Endothelial cell of umbilical vein (primary cell): ENCODE results near the gene ADARB1.

Experiments
- EZH2 ChIP-seq: IDR thresholded peaks from 2 replicates; pipeline ENCODE4 v1.6.1; 2012; ENCODE audit warnings: borderline replicate concordance, low read depth, mild to moderate bottlenecking, moderate library complexity, low read length, inconsistent platforms; ENCODE audit not compliant: severe bottlenecking
- FOS ChIP-seq: IDR thresholded peaks from 2 replicates; pipeline ENCODE4 v1.6.1; 2011; ENCODE audit warnings: mild to moderate bottlenecking, low read length, moderate library complexity, borderline replicate concordance; ENCODE audit not compliant: insufficient read depth
- TF ChIP-seq, protein P1 (sequence below), 2 donors: IDR thresholded peaks; 1 replicate in 1 of 2; 2 replicates in 1 of 2; pipeline ENCODE4 v1.5.1; 2011; ENCODE audit warnings: low read length in 2 of 2, mild to moderate bottlenecking in 2 of 2, moderate library complexity in 2 of 2, control low read depth in 1 of 2, inconsistent platforms in 1 of 2, low read depth in 1 of 2; ENCODE audit not compliant: insufficient read depth in 1 of 2; ENCODE audit errors: extremely low read depth in 1 of 2
- TF ChIP-seq, protein P2 (sequence below): IDR thresholded peaks from 2 replicates; pipeline ENCODE4 v1.6.1; 2011; ENCODE audit not compliant: insufficient read depth, insufficient read length

DNA sequence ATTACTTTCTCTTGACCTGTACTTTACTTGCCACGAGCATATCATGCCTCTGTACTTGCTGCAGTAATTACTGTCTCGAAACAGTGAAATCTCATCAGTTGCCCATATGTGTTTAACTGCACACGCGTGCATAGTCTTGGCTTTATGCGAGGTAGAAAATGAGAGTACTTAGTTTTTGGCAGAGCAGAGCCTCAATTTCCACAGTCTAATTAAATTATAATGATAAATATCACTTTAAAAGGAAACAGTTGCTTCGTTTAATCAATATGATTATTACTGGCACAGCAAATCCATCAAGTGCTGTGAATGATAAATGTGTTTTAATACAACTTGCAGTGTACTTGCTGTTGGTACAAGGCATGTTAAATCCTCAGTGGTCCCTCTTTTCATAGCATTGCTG is 47.6 kb downstream of the ADARB1 start:
- TF ChIP-seq, protein P1, sequence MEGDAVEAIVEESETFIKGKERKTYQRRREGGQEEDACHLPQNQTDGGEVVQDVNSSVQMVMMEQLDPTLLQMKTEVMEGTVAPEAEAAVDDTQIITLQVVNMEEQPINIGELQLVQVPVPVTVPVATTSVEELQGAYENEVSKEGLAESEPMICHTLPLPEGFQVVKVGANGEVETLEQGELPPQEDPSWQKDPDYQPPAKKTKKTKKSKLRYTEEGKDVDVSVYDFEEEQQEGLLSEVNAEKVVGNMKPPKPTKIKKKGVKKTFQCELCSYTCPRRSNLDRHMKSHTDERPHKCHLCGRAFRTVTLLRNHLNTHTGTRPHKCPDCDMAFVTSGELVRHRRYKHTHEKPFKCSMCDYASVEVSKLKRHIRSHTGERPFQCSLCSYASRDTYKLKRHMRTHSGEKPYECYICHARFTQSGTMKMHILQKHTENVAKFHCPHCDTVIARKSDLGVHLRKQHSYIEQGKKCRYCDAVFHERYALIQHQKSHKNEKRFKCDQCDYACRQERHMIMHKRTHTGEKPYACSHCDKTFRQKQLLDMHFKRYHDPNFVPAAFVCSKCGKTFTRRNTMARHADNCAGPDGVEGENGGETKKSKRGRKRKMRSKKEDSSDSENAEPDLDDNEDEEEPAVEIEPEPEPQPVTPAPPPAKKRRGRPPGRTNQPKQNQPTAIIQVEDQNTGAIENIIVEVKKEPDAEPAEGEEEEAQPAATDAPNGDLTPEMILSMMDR (IDR thresholded peaks at IDR 0.05; ENCODE audit: extremely low read depth in 1 of 2, insufficient read depth in 1 of 2, low read depth in 1 of 2, low read length in 2 of 2) = no peak
- TF ChIP-seq, protein P2, sequence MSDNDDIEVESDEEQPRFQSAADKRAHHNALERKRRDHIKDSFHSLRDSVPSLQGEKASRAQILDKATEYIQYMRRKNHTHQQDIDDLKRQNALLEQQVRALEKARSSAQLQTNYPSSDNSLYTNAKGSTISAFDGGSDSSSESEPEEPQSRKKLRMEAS = no peak
- TF ChIP-seq EZH2 (no peak), FOS (no peak)
